ENCODE data around the gene PLCL2. TPM values are rescaled to one million over a fixed set of nuclear protein-coding genes. Genes with fewer than 3 reads are reported as not detected.

Gene PLCL2
- total RNA-seq, 1 donor from 2014 or later = 1.8 TPM

GRCh38 chr3:17057321-17057720 is 172.6 kb downstream of the PLCL2 start:
- Mint-ChIP-seq H3K9me3 (ENCODE audit: unreplicated experiment) (peaks cover 13% of the 10 kb centered on the region), H3K4me3 (ENCODE audit: unreplicated experiment) (no peak overlapping the region), H3K4me1 (ENCODE audit: unreplicated experiment) (peaks cover 24% of the 10 kb centered on the region), H3K36me3 (ENCODE audit: unreplicated experiment) (no peaks in the 10 kb centered on the region), H3K27ac (ENCODE audit: unreplicated experiment) (peak overlapping the region; percentile 51), H3K27me3 (ENCODE audit: unreplicated experiment) (no peaks in the 10 kb centered on the region)
- TF ChIP-seq CTCF (IDR thresholded peaks at IDR 0.05) = no peak
- DNase-seq (ENCODE audit: extremely low spot score, unreplicated experiment) = no peak

GRCh38 chr3:17059989-17060550 is 175.3 kb downstream of the PLCL2 start:
- peaks cover 6% of the 10 kb centered on the region for H3K9me3 Mint-ChIP-seq (ENCODE audit: unreplicated experiment)
- H3K4me1 Mint-ChIP-seq (ENCODE audit: unreplicated experiment) = peaks cover 23% of the 10 kb centered on the region
- H3K36me3 Mint-ChIP-seq (ENCODE audit: unreplicated experiment) = no peaks in the 10 kb centered on the region
- no peak for DNase-seq (ENCODE audit: extremely low spot score, unreplicated experiment)
- H3K27ac Mint-ChIP-seq (ENCODE audit: unreplicated experiment) = no peak overlapping the region
- H3K4me3 Mint-ChIP-seq (ENCODE audit: unreplicated experiment) = no peak overlapping the region
- H3K27me3 Mint-ChIP-seq (ENCODE audit: unreplicated experiment) = no peaks in the 10 kb centered on the region
- TF ChIP-seq CTCF (IDR thresholded peaks at IDR 0.05) = no peak

GRCh38 chr3:17061005-17061404 is 176.2 kb downstream of the PLCL2 start:
- no peak overlapping the region for H3K27ac Mint-ChIP-seq (ENCODE audit: unreplicated experiment)
- H3K27me3 Mint-ChIP-seq (ENCODE audit: unreplicated experiment) = no peaks in the 10 kb centered on the region
- TF ChIP-seq CTCF (IDR thresholded peaks at IDR 0.05) = no peak
- H3K36me3 Mint-ChIP-seq (ENCODE audit: unreplicated experiment) = no peaks in the 10 kb centered on the region
- peaks cover 23% of the 10 kb centered on the region for H3K4me1 Mint-ChIP-seq (ENCODE audit: unreplicated experiment)
- no peak overlapping the region for H3K4me3 Mint-ChIP-seq (ENCODE audit: unreplicated experiment)
- DNase-seq (ENCODE audit: extremely low spot score, unreplicated experiment) = no peak
- peaks cover 6% of the 10 kb centered on the region for H3K9me3 Mint-ChIP-seq (ENCODE audit: unreplicated experiment)

- no peak for DNase-seq (ENCODE audit: extremely low spot score, unreplicated experiment)
- Mint-ChIP-seq H3K9me3 (ENCODE audit: unreplicated experiment) (peaks cover 3% of the 10 kb centered on the region), H3K4me3 (ENCODE audit: unreplicated experiment) (no peak overlapping the region), H3K36me3 (ENCODE audit: unreplicated experiment) (no peaks in the 10 kb centered on the region), H3K27me3 (ENCODE audit: unreplicated experiment) (no peaks in the 10 kb centered on the region), H3K4me1 (ENCODE audit: unreplicated experiment) (peaks cover 29% of the 10 kb centered on the region), H3K27ac (ENCODE audit: unreplicated experiment) (no peak overlapping the region)
- TF ChIP-seq CTCF (IDR thresholded peaks at IDR 0.05) = no peak
These were observed 178.0 kb downstream of the PLCL2 start for GRCh38 chr3:17062736-17063135.

GRCh38 chr3:17063596-17063995 is 178.8 kb downstream of the PLCL2 start:
- Mint-ChIP-seq H3K4me1 (ENCODE audit: unreplicated experiment) (peaks cover 29% of the 10 kb centered on the region), H3K4me3 (ENCODE audit: unreplicated experiment) (no peak overlapping the region), H3K27ac (ENCODE audit: unreplicated experiment) (no peak overlapping the region), H3K9me3 (ENCODE audit: unreplicated experiment) (no peaks in the 10 kb centered on the region), H3K27me3 (ENCODE audit: unreplicated experiment) (no peaks in the 10 kb centered on the region), H3K36me3 (ENCODE audit: unreplicated experiment) (no peaks in the 10 kb centered on the region)
- no peak for DNase-seq (ENCODE audit: extremely low spot score, unreplicated experiment)
- no peak for TF ChIP-seq CTCF (IDR thresholded peaks at IDR 0.05)

All from osteocyte (in vitro differentiated cells).